GM21390 (cell line): Measurements from ENCODE around the gene ERBB3.
"Not testable (repeated sequence)": the region's sequence is repeated elsewhere in the genome, so short reads cannot be mapped to it uniquely, and the experiment has no call there.

Source experiments
- ATAC-seq: cut with Tn5 transposase; IDR thresholded peaks from one replicate; pipeline ENCODE4 v1.9.1; 2021; ENCODE audit not compliant: unreplicated experiment

ERBB3 gene

DNA sequence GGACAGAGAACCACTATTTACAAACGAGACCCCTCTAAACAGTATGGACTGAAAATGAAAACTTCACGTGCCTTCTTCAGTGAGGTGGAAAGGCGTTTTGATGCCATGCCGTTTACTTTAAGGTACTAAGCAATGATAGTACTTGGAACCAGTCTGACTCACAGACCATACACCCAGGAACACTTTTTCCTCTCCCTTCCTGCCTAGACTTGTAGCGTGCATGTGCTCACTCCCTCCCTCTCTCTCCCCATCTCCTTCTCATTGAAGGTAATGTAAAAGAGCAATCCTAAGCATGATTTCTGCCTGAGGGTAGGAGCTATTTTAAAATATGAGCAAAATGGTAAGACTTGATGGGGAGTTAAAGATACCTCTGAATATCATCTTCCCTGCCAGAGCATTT is 30.6 kb downstream of the ERBB3 start:
- no peak for ATAC-seq

DNA sequence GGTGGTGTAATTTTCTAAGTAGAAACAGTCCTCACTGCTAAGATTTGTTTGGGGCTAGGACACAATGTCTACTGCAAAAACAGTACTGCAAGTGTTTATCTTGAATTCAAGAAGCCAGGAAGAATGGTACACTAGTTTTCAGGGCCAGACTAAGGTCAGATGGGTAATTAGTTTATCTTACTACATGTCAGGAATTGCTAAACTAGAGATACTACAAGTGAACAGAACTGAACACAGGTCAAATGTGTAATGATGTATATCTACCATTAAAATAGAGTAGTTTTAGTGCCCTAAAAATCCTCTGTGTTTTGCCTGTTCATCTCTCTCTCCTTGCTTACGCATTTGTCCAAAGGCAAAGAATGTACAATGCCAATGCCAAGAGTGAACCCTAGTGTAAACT is 34.1 kb downstream of the ERBB3 start:
- no peak for ATAC-seq

GRCh38 chr12:56115329-56115728 is 35.4 kb downstream of the ERBB3 start:
- no peak for ATAC-seq

DNA sequence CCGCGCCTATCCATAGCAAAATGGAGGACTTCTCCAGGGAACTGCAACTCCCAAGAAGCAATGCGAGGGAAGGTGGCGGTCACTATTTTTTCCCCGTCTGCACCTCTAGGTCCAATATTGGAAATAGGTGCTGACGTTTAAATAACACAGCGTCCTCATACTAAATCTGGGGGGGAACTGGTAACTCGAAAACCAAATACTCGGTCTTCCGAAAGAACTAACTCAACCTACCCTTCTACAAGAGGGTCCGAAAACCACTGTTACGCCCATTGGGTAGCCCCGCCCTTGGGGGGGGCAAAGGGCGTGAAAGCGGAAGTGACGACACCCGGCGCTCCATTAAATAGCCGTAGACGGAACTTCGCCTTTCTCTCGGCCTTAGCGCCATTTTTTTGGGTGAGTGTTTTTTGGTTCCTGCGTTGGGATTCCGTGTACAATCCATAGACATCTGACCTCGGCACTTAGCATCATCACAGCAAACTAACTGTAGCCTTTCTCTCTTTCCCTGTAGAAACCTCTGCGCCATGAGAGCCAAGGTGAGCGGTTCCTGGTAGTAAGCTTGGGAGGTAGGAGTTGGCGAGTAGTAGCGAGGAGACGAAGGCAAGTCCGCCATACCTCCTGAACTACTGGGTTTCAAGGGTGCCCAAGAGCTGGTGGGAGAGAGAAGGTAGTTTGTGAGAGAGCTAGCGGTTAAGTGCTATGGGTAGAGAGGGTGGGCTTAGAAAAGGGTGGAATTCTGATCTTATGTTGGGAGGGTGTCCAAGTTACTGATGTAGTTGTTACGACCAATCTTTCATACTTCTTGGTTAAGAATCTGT is 36.5 kb downstream of the ERBB3 start, which contains the start of gene RPL41:
TSS of gene RPL41 (plus strand) at position 367 of the 815 bp plus-strand sequence.
- ATAC-seq: peak; percentile 41

DNA sequence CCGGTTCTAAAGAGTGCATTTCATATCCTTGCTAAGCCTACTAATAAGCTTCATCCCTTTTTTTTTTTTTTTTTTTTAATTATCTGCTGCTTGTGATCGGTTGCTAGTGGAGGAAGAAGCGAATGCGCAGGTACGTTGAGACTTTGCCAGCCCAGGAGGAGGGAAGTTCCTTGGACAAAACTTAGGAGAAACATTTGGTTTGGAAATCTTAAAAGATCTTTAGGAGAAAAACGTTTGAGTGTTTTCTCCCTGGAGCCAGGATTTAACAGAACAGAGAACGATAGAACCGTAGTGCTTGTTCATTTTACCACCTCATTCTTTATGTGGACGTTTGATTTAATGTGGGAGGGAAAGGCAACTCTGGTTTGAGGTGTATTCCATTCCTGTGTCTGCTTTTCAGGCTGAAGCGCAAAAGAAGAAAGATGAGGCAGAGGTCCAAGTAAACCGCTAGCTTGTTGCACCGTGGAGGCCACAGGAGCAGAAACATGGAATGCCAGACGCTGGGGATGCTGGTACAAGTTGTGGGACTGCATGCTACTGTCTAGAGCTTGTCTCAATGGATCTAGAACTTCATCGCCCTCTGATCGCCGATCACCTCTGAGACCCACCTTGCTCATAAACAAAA is 37.2 kb downstream of the ERBB3 start:
- ATAC-seq: not testable (repeated sequence)

- ATAC-seq: peak; percentile 82
Measured at GRCh38 chr12:56117778-56118687, 38.1 kb downstream of the ERBB3 start, which contains the start of gene ZC3H10. Gene ZC3H10, plus strand, starts transcription at chr12:56118266. Its CDS starts 2,297 bp downstream, at chr12:56120563.

GRCh38 chr12:56118688-56119357 is 38.9 kb downstream of the ERBB3 start:
- ATAC-seq: no peak

GRCh38 chr12:56119361-56119796 is 39.4 kb downstream of the ERBB3 start:
- no peak for ATAC-seq

DNA sequence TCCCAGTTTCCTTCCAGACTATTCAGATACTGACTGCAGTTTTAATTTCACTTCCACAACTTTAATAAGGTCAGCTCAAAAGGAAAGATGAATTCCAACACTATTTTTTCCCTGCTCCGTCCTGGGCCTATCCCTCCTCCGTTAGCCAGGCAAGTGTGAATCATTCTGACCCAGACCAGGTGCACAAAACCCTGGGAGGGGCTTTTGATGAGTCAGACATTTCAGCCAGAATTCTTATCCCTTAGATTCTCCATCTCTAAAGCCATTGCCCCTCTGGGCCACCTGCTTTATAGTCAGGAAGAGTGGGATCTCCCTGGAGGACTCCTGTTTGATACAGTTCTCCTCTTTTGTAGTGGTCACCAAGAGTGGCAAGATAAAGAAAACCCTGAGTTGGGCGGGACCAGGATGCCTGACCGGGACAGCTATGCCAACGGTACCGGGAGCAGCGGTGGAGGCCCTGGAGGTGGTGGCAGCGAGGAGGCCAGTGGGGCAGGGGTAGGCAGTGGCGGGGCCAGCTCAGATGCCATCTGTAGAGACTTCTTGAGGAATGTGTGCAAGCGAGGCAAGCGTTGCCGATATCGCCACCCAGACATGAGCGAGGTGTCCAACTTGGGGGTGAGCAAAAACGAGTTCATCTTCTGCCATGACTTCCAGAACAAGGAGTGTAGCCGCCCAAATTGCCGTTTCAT is 40.3 kb downstream of the ERBB3 start:
- no peak for ATAC-seq

GRCh38 chr12:56121204-56121870 is 41.4 kb downstream of the ERBB3 start:
- no peak for ATAC-seq

DNA sequence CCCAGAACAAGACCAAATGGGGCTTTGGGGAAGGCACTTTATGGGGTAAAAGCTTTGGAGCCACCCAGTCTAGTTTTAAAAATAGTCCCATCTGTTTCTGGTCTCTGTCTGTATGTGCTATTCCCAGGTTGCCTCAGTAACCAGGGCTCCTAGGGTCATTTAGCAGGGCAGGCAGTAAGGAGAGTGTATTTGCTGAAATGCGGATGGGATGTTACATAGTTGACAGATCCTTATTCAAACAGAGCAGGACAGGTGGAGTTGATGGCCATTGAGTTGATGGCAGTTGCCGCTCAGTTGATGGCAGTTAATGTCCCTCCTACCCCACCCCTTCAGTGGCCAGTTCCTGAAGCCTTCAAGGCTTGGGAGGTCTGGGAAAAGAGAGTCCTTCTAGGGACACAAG is 42.7 kb downstream of the ERBB3 start:
- no peak for ATAC-seq

DNA sequence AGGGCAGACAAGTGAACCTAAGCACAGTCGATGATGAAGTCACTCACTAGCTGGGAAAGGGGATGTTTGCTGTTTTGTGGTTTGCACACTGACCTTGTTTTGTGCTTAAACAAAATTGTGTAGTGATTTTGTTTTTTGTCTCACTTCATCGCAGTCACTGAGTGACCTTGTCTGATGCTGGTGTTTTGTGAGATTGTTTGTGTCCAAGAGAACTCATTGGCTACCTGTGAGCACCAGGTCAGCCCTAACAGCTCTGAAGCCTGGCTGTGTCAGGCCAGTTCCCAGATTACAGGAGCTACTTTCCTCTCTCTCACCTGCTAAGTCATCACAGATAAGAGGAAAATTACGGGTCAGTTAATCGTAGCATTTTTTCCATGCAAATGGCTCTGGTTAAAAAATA is 44.2 kb downstream of the ERBB3 start:
- no peak for ATAC-seq

GRCh38 chr12:56126732-56127239 is 46.8 kb downstream of the ERBB3 start:
- no peak for ATAC-seq

DNA sequence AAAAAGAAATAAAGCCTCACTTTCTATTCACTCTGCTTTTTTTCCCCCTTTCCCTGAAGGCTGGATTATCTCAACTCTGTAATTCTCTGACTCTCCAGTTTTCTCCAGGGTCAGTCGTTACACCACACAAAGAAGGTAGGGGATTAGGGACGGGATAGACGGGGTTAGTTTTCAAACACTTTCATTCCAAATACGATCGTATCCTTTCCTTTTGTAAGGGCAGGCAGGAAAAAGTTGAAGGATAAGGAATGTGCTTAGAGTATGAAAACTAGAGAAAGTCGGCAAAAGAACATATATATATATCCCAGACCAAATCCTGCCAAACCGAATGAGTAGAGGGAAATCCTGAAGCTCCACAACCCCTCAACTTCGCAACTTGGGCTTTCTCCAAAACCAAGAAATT is 47.5 kb downstream of the ERBB3 start:
- ATAC-seq: no peak

GRCh38 chr12:56127888-56128669 is 48.1 kb downstream of the ERBB3 start, which contains the start of gene ESYT1:
Gene ESYT1, plus strand, starts transcription at chr12:56128267. Its CDS starts 53 bp downstream, at chr12:56128320.
- peak; percentile 89 for ATAC-seq

DNA sequence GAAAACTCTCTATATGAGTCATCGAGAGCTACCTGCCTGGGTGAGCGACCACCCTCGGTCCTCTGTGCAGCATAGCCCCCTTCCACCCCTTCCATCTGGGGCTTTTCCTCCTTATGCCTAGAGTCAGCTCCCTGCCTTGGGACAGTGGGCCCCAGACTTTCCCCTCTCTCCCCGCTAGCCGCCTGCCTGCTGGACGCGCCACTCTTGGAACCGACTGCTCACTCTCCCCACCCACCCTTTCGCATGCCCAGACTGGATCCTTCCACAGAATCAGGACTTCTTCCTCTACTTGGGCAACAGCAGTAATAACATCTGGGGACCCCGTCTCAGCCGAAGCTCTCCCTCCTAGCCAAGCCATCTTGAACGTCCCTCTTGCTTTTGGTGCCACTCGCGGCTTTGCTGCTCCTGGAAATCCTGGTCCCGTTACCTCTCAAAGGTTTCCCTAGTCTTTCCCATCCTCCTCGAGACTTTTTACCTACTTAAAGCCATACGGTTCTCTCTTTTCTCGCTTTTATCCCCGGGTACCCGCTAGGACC is 48.8 kb downstream of the ERBB3 start:
- no peak for ATAC-seq

DNA sequence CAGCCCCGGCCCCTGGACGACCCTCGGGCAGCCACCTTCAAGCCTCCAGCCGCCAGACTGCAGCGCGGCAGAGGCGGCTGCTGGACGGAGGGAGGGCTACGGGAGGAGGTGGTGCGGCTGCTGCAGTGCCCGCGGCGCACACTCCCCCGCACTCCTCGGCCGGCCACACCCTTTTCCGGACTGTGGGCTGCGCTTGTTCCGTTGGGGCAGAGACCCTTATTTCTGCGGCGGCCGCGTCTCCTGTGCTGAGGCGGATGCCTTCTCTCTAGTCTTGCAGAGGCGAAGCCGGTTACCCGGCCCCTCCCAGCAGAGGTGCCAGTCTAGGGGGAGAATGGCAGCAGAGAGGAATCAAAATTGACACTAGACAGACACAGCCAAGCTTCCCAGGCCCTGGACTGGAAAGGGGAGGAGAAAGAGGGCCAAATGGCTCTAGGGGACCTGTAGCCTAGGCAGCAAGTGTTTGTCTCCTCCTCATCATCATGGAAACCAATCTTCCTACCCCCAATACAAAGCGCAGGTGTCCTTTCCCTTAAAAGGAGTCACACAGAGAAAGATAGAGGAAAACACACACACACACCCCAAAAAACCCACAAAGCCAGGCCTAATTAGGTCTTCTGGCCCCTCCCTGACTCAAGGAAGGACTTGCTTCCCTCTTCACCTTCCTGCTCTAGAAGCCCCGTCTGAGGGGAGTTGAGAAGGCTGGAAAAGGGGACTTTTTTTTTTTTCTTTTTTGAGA is 49.4 kb downstream of the ERBB3 start:
- ATAC-seq: peak; percentile 31
